Chondrocyte (in vitro differentiated cells): Measurements from ENCODE around the gene ASB8. TPM values are rescaled to one million over a fixed set of nuclear protein-coding genes. Genes with fewer than 3 reads are reported as not detected.

Source experiments
- DNase-seq: peaks from one replicate; pipeline ENCODE4 v3.0.0; 2021; ENCODE audit warnings: mixed read lengths, low spot score
- H3K27ac Mint-ChIP-seq: one replicate; pipeline ENCODE4 v1.8.0; 2021; ENCODE audit warnings: mild to moderate bottlenecking, moderate library complexity, mixed read lengths; ENCODE audit not compliant: unreplicated experiment
- H3K27me3 Mint-ChIP-seq: 2 replicates; pipeline ENCODE4 v1.8.0; 2021; ENCODE audit warnings: low read depth, mixed read lengths
- H3K36me3 Mint-ChIP-seq: 2 replicates; pipeline ENCODE4 v1.8.0; 2021; ENCODE audit warnings: low read depth, mixed read lengths
- H3K4me1 Mint-ChIP-seq: 2 replicates; pipeline ENCODE4 v1.8.0; 2021; ENCODE audit warnings: low read depth, mild to moderate bottlenecking, mixed read lengths
- H3K4me3 Mint-ChIP-seq: one replicate; pipeline ENCODE4 v1.8.0; 2021; ENCODE audit warnings: mild to moderate bottlenecking, moderate library complexity, mixed read lengths; ENCODE audit not compliant: unreplicated experiment
- H3K9me3 Mint-ChIP-seq: 2 replicates; pipeline ENCODE4 v1.8.0; 2021; ENCODE audit warnings: low read depth, mixed read lengths
- CTCF ChIP-seq: fragments of 200-600 bp; sonication (generic); IDR thresholded peaks from 2 replicates; pipeline ENCODE4 v1.5.0; 2021; ENCODE audit warnings: antibody characterized with exemption, mild to moderate bottlenecking, moderate library complexity
- long read RNA-seq: library from polyadenylated mRNA; stranded (forward); transcript quantifications from one replicate; pipeline ENCODE4 v2.0.0, GENCODE V29; 2021
- total RNA-seq: library from RNA; stranded (reverse); gene quantifications from 3 replicates; pipeline ENCODE4 v1.2.1, GENCODE V29; 2021

ASB8 gene
- 24.7 to 34.3 TPM (median 30.8 TPM) in 3 replicates for total RNA-seq
- long read RNA-seq, transcript ASB8-201 (4 exons, 2,615 nt) = major isoform, 9 of 17 reads
- long read RNA-seq, partial matches to known transcripts = 0 of 17 reads
- long read RNA-seq, other reads (novel, unspliced or antisense) = 2 of 17 reads

GRCh38 chr12:48157018-48157888 lies at the start of gene ASB8:
ASB8 (minus strand) TSS chr12:48157515; CDS start chr12:48153496, 4,019 bp downstream.
- peaks cover 22% of the 10 kb centered on the region for H3K4me1 Mint-ChIP-seq
- peak; percentile 73 for TF ChIP-seq CTCF
- DNase-seq = peak; percentile 99
- H3K4me3 Mint-ChIP-seq = peak within 1 kb of the TSS; percentile 93
- no peaks in the 10 kb centered on the region for H3K27me3 Mint-ChIP-seq
- H3K36me3 Mint-ChIP-seq = peaks cover 4% of the 10 kb centered on the region
- H3K9me3 Mint-ChIP-seq = no peaks in the 10 kb centered on the region
- H3K27ac Mint-ChIP-seq = peak within 1 kb of the TSS; percentile 92

- TF ChIP-seq CTCF = no peak
- DNase-seq = no peak
- H3K4me3 Mint-ChIP-seq = no peak within 1 kb of the TSS
- peaks cover 6% of the 10 kb centered on the region for H3K4me1 Mint-ChIP-seq
- H3K9me3 Mint-ChIP-seq = peaks cover 36% of the 10 kb centered on the region
- peaks cover 13% of the 10 kb centered on the region for H3K27me3 Mint-ChIP-seq
- H3K36me3 Mint-ChIP-seq = peaks cover 4% of the 10 kb centered on the region
- H3K27ac Mint-ChIP-seq = no peak within 1 kb of the TSS
Observed at GRCh38 chr12:48203192-48203591, 45.9 kb upstream of the ASB8 start, which contains the start of gene OR10AD1. OR10AD1 (minus strand) TSS chr12:48203292; CDS start chr12:48203292, 0 bp downstream.

DNA sequence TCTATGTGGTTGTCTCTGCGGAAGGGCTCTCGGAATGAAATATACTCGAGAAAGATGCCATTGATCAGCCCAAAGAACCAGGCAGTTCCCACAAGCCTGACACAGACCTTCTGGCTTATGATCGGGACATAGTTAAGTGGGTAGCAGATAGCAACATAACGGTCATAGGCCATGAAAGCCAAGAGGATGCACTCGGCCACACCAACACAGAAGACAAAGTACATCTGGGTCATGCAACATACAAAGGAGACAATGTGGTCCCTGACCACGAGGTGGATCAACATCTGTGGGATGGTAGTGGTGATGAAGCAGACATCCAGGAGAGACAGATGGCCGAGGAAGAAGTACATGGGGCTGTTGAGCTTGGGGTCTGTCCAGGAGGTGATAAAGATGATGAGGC lies 45.5 kb upstream of the ASB8 start:
- no peak for TF ChIP-seq CTCF
- no peak overlapping the region for H3K4me3 Mint-ChIP-seq
- DNase-seq = no peak
- peaks cover 36% of the 10 kb centered on the region for H3K9me3 Mint-ChIP-seq
- H3K27ac Mint-ChIP-seq = no peak overlapping the region
- H3K4me1 Mint-ChIP-seq = peaks cover 10% of the 10 kb centered on the region
- H3K36me3 Mint-ChIP-seq = peaks cover 3% of the 10 kb centered on the region
- peaks cover 13% of the 10 kb centered on the region for H3K27me3 Mint-ChIP-seq

DNA sequence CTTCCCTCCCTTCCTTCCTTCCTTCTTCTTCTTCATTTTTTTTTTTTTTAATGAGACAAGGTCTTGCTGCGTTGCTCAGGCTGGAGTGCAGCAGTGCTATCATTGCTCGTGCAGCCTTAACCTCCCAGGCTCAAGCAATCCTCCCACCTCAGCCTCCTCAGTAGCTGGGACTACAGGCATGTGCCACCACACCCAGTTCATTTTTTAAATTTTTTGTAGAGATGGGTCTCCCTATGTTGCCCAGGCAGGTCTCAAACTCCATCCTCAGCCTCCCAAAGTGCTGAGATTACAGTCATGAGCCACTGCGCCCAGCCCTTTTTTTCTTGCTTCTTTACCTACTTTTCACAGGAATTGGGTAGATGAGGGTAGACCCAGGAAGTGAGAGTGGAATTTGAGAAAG lies 44.2 kb upstream of the ASB8 start:
- H3K27me3 Mint-ChIP-seq = peaks cover 13% of the 10 kb centered on the region
- H3K4me1 Mint-ChIP-seq = peaks cover 19% of the 10 kb centered on the region
- TF ChIP-seq CTCF = no peak
- no peak for DNase-seq
- no peak overlapping the region for H3K27ac Mint-ChIP-seq
- no peak overlapping the region for H3K4me3 Mint-ChIP-seq
- peaks cover 3% of the 10 kb centered on the region for H3K36me3 Mint-ChIP-seq
- peaks cover 25% of the 10 kb centered on the region for H3K9me3 Mint-ChIP-seq

- Mint-ChIP-seq H3K9me3 (peaks cover 21% of the 10 kb centered on the region), H3K27ac (no peak overlapping the region), H3K4me3 (no peak overlapping the region), H3K36me3 (peaks cover 1% of the 10 kb centered on the region), H3K4me1 (peaks cover 19% of the 10 kb centered on the region), H3K27me3 (peaks cover 13% of the 10 kb centered on the region)
- DNase-seq = no peak
- TF ChIP-seq CTCF = no peak
Observed at GRCh38 chr12:48201091-48201490, 43.8 kb upstream of the ASB8 start.
